PC-9 (cell line): ENCODE data around the gene PAEP. TPM values are rescaled to one million over a fixed set of nuclear protein-coding genes. Genes with fewer than 3 reads are reported as not detected.

Experiments
- BruUV-seq: library from RNA; stranded (reverse); fragments of 400-500 nt; replicated peaks from 2 replicates; lab custom pipeline; 2021; lab: Mats Ljungman, UMichigan
- CTCF ChIA-PET: fragments of 300-600 bp; sonication (Branson Sonifier 250); formaldehyde crosslinking; loops from one replicate; lab custom pipeline; 2022; ENCODE audit warnings: antibody characterized with exemption; lab: Charles Lee
- POLR2A ChIA-PET: fragments of 300-600 bp; sonication (Branson Sonifier 250); formaldehyde crosslinking; loops from one replicate; lab custom pipeline; 2022; ENCODE audit warnings: antibody characterized with exemption; ENCODE audit not compliant: unreplicated experiment; lab: Charles Lee
- DNase-seq, 2 experiments: peaks; one replicate each; pipeline versions ENCODE4 v3.0.0 to v3.0.0-alpha.2; 2015 to 2022; ENCODE audit warnings: mixed read lengths in 1 of 2
- H2AFZ ChIP-seq: fragments of 200-600 bp; sonication (generic); 2 replicates; pipeline ENCODE4 v1.8.1; 2017; ENCODE audit warnings: antibody characterized with exemption
- H3F3A ChIP-seq: fragments of 200-600 bp; sonication (generic); 2 replicates; pipeline ENCODE4 v1.8.1; 2017; ENCODE audit warnings: antibody characterized with exemption, mild to moderate bottlenecking, low read depth; ENCODE audit not compliant: insufficient read depth
- H3K27ac ChIP-seq: fragments of 200-600 bp; sonication (generic); 2 replicates; pipeline ENCODE4 v1.6.1; 2016; ENCODE audit warnings: mixed run types
- H3K27me3 ChIP-seq: fragments of 200-600 bp; sonication (generic); 2 replicates; pipeline ENCODE4 v1.6.1; 2016; ENCODE audit warnings: low read depth, mixed run types; ENCODE audit not compliant: insufficient read depth
- H3K36me3 ChIP-seq: fragments of 200-600 bp; sonication (generic); 2 replicates; pipeline ENCODE4 v1.6.1; 2016; ENCODE audit warnings: low read depth, mixed run types
- H3K4me1 ChIP-seq: fragments of 200-600 bp; sonication (generic); replicated peaks from 2 replicates; pipeline ENCODE4 v1.6.1; 2016; ENCODE audit warnings: mixed run types; ENCODE audit not compliant: insufficient read depth
- H3K4me2 ChIP-seq: fragments of 200-600 bp; sonication (generic); 2 replicates; pipeline ENCODE4 v1.6.1; 2017; ENCODE audit warnings: mixed run types
- H3K4me3 ChIP-seq: fragments of 200-600 bp; sonication (generic); 2 replicates; pipeline ENCODE4 v1.6.1; 2016; ENCODE audit warnings: mixed run types
- H3K79me2 ChIP-seq: fragments of 200-600 bp; sonication (generic); 2 replicates; pipeline ENCODE4 v1.6.1; 2017; ENCODE audit warnings: low read depth, mixed run types
- H3K9me2 ChIP-seq: fragments of 200-600 bp; sonication (generic); 2 replicates; pipeline ENCODE4 v1.8.1; 2017; ENCODE audit warnings: mild to moderate bottlenecking; ENCODE audit not compliant: insufficient read depth
- H3K9me3 ChIP-seq: fragments of 200-600 bp; sonication (generic); 2 replicates; pipeline ENCODE4 v1.8.1; 2016; ENCODE audit warnings: low read depth; ENCODE audit not compliant: insufficient read depth
- H4K20me1 ChIP-seq: fragments of 200-600 bp; sonication (generic); 2 replicates; pipeline ENCODE4 v1.8.1; 2017; ENCODE audit not compliant: insufficient read depth
- CTCF ChIP-seq: fragments of 200-600 bp; sonication (generic); conservative IDR thresholded peaks from 2 replicates; pipeline ENCODE4 v1.6.1; 2017; ENCODE audit warnings: mixed run types, antibody characterized with exemption, mild to moderate bottlenecking, moderate library complexity
- EZH2 ChIP-seq: fragments of 200-600 bp; sonication (generic); IDR thresholded peaks from 2 replicates; pipeline ENCODE4 v1.8.0; 2017; ENCODE audit warnings: antibody characterized with exemption, low read depth
- intact Hi-C: fragments of 100-400 bp; cut with micrococcal nuclease; formaldehyde crosslinking; loops from one replicate; pipeline ENCODE4 v1.10.0; 2022; ENCODE audit not compliant: unreplicated experiment
- total RNA-seq: library from RNA; stranded (reverse); gene quantifications from 2 replicates; pipeline ENCODE4 v1.2.3, GENCODE V29; 2021

PAEP gene
- total RNA-seq, 1 experiment from 2014 or later = not detected

GRCh38 chr9:135515083-135515951 is 46.2 kb upstream of the PAEP start:
- DNase-seq = no peak
- CTCF ChIA-PET = no interaction called here
- H3K4me3 ChIP-seq = no peak overlapping the region
- TF ChIP-seq EZH2 (no peak), CTCF (no peak)
- no peaks in the 10 kb centered on the region for H3K4me1 ChIP-seq
- H3K79me2 ChIP-seq = no peaks in the 10 kb centered on the region
- H3K9me3 ChIP-seq = no peaks in the 10 kb centered on the region
- no peaks in the 10 kb centered on the region for H3K9me2 ChIP-seq
- H4K20me1 ChIP-seq = no peaks in the 10 kb centered on the region
- no peaks in the 10 kb centered on the region for H3K36me3 ChIP-seq
- peaks cover 34% of the 10 kb centered on the region for H3K27me3 ChIP-seq
- BruUV-seq = no TSS peak
- no peak overlapping the region for H3K27ac ChIP-seq
- no peak overlapping the region for H2AFZ ChIP-seq
- H3K4me2 ChIP-seq = no peak overlapping the region
- no peaks in the 10 kb centered on the region for H3F3A ChIP-seq
- POLR2A ChIA-PET = interaction anchor here (0.7 kb wide), 1 partner anchor 122 kb away, joined by 3 read pairs; no protein-coding TSS in a partner anchor
- intact Hi-C loops = no loop called here

- Histone ChIP-seq H3K4me2 (no peak overlapping the region), H3K79me2 (no peaks in the 10 kb centered on the region), H3K9me3 (no peaks in the 10 kb centered on the region), H3K9me2 (no peaks in the 10 kb centered on the region), H2AFZ (no peak overlapping the region), H3K36me3 (no peaks in the 10 kb centered on the region), H4K20me1 (no peaks in the 10 kb centered on the region), H3F3A (no peaks in the 10 kb centered on the region), H3K4me1 (no peaks in the 10 kb centered on the region), H3K4me3 (no peak overlapping the region), H3K27me3 (peaks cover 43% of the 10 kb centered on the region), H3K27ac (no peak overlapping the region)
- no TSS peak for BruUV-seq
- TF ChIP-seq CTCF (no peak), EZH2 (no peak)
- ChIA-PET POLR2A (no interaction called here), CTCF (no interaction called here)
- intact Hi-C loops = no loop called here
- no peak for DNase-seq
Measured at GRCh38 chr9:135516132-135516860, 45.3 kb upstream of the PAEP start.

GRCh38 chr9:135517407-135517822 is 44.1 kb upstream of the PAEP start:
- Histone ChIP-seq H3K9me2 (no peaks in the 10 kb centered on the region), H3K36me3 (no peaks in the 10 kb centered on the region), H3K79me2 (no peaks in the 10 kb centered on the region), H3K4me3 (no peak overlapping the region), H4K20me1 (no peaks in the 10 kb centered on the region), H3K27me3 (peaks cover 47% of the 10 kb centered on the region), H3K4me2 (no peak overlapping the region), H3F3A (no peaks in the 10 kb centered on the region), H3K27ac (no peak overlapping the region), H3K9me3 (no peaks in the 10 kb centered on the region), H2AFZ (no peak overlapping the region), H3K4me1 (no peaks in the 10 kb centered on the region)
- intact Hi-C loops = no loop called here
- CTCF ChIA-PET = no interaction called here
- TF ChIP-seq CTCF (no peak), EZH2 (no peak)
- no peak for DNase-seq
- no TSS peak for BruUV-seq
- POLR2A ChIA-PET = no interaction called here
